Measurements from ENCODE around the gene PLEKHG5. TPM values are rescaled to one million over a fixed set of nuclear protein-coding genes. Genes with fewer than 3 reads are reported as not detected.

Gene PLEKHG5
- total and polyA plus RNA-seq, 10 of the 15 experiments (the other 5 are each of a cell fraction or from before 2014, with no cell fraction given), result 0.04 to 1.1 (median 0.18) TPM; not detected in 1

DNA sequence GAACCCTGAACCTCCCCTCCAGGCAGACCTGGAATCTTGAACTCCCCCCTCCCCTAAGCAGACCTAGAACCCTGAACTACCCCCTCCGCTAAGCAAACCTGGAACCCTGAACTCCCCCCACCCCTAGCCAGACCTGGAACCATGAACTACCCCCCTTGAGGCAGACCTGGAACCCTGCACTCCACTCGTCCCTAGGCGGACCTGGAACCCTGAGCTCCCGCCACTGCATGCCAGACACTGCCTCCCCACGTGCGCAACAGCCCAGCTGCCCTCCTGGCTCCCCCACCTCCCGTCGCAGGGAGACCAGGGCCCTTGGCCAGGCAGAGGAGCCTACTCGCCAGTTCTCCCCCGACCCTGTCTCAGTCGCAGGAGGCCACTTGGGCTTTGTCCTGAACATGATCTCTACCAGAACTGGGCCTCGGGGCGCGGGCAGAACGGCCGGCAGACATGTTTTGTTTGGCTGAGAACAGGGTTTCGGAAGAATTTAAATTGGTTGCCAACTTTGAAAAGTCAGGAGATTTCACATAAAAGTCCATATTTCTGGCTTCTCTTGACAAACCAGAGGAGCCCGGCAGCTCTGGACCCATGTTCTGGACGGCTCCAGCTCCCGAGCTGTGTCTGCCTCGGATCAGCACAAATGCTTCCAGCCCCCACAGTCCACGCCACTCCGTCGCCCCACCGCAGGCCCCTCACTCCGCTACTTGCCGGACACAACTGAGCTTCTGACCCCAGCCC, 9.2 kb upstream of the PLEKHG5 start:
- WGBS (ENCODE audit: insufficient coverage, insufficient replicate concordance, low lambda C conversion rate, missing lambda C conversion rate), result 55% methylated on average over 27 of the region's 27 CpGs
- ChIA-PET POLR2A (no interaction called here), RAD21 (ENCODE audit: unreplicated experiment) (no interaction called here), SMC1A (ENCODE audit: uncharacterized antibody, unreplicated experiment) (no interaction called here), CTCF (interaction anchor here (0.8 to 1.6 kb wide), 3 partner anchors 10 to 145 kb away, joined by 3 to 7 read pairs (median 3); partner anchors contain the start of gene PLEKHG5)
- Histone ChIP-seq H3K27ac (ENCODE audit: control insufficient read depth, insufficient read depth) (no peak overlapping the region), H4K20me1 (ENCODE audit: control insufficient read depth, insufficient read depth) (no peaks in the 10 kb centered on the region; the same call in 1 of the 2 replicates), H3K79me2 (ENCODE audit: control insufficient read depth, insufficient read depth, low read length) (no peaks in the 10 kb centered on the region), H3K4me2 (ENCODE audit: control insufficient read depth, insufficient read depth) (no peak overlapping the region), H3K4me3 (no peak overlapping the region), H3K27me3 (replicated peaks in 1 of 2; ENCODE audit: control insufficient read depth in 2 of 2, insufficient read depth in 2 of 2, low read length in 1 of 2) (peaks cover 4 to 8% of the 10 kb centered on the region in 2 experiments), H3K9me3 (replicated peaks; ENCODE audit: control insufficient read depth, insufficient read depth, low read length) (no peaks in the 10 kb centered on the region), H2AFZ (ENCODE audit: control insufficient read depth, low read depth, low read length) (no peak overlapping the region), H3K4me1 (ENCODE audit: control insufficient read depth, insufficient read depth, low read length) (no peaks in the 10 kb centered on the region), H3K9ac (ENCODE audit: control insufficient read depth, insufficient read depth, low read length) (no peak overlapping the region), H3K36me3 (ENCODE audit: control insufficient read depth in 2 of 2, insufficient read depth in 2 of 2, low read length in 1 of 2) (no peaks in the 10 kb centered on the region)
- ATAC-seq (no peak), FAIRE-seq (no peak), DNase-seq (ENCODE audit: low read depth, low spot score) (no peak)
- intact Hi-C loops (cut with micrococcal nuclease; ENCODE audit: unreplicated experiment), result no loop called here
- BruUV-seq (replicated peaks), result no TSS peak
- in situ Hi-C loops (cut with MboI), result no loop called here
- TF ChIP-seq TAF1 (IDR thresholded peaks at IDR 0.05; ENCODE audit: borderline replicate concordance, low read depth, low read length) (no peak), TCF3 (IDR thresholded peaks at IDR 0.05; ENCODE audit: borderline replicate concordance, insufficient read depth, low read depth, low read length) (no peak), ESRRA (IDR thresholded peaks at IDR 0.05; ENCODE audit: low read length) (no peak), CHD1 (IDR thresholded peaks at IDR 0.05; ENCODE audit: low read depth, low read length) (no peak), ZNF622 (IDR thresholded peaks at IDR 0.05) (no peak), ZNF207 (IDR thresholded peaks at IDR 0.05; ENCODE audit: borderline replicate concordance) (no peak), GABPA (IDR thresholded peaks at IDR 0.05; ENCODE audit: low read depth) (no peak), SIX5 (IDR thresholded peaks at IDR 0.05; ENCODE audit: low read depth, low read length, severe bottlenecking) (no peak), LARP7 (IDR thresholded peaks at IDR 0.05) (no peak), CBFB (IDR thresholded peaks at IDR 0.05; ENCODE audit: low read depth) (no peak), MTA2 (IDR thresholded peaks at IDR 0.05; ENCODE audit: low read depth) (no peak), POU2F2 (IDR thresholded peaks at IDR 0.05; ENCODE audit: borderline replicate concordance, low read depth, low read length) (no peak), EZH2 (IDR thresholded peaks at IDR 0.05; ENCODE audit: borderline replicate concordance, control insufficient read depth, low read depth, low read length) (no peak), JUNB (IDR thresholded peaks at IDR 0.05) (no peak), POLR2A (IDR thresholded peaks at IDR 0.05; ENCODE audit: low read depth, low read length) (no peak), RELA (IDR thresholded peaks at IDR 0.05; ENCODE audit: borderline replicate concordance, partially characterized antibody) (no peak), FOXK2 (IDR thresholded peaks at IDR 0.05) (no peak), JUND (IDR thresholded peaks at IDR 0.05; ENCODE audit: low read depth, low read length) (no peak)

Measured in GM12878 (cell line).